Mesendoderm (in vitro differentiated cells): Measurements from ENCODE around the gene NEDD4L.

ENCODE experiments used
- DNase-seq: peaks from one replicate; pipeline ENCODE4 v3.0.0; 2013
- H2AK5ac ChIP-seq: 2 replicates; pipeline ENCODE4 v1.6.1; 2013; ENCODE audit warnings: low read length, inconsistent platforms
- H2BK120ac ChIP-seq: 2 replicates; pipeline ENCODE4 v1.6.1; 2013; ENCODE audit warnings: low read depth, mild to moderate bottlenecking, low read length, moderate library complexity, mixed read lengths
- H2BK15ac ChIP-seq: replicated peaks from 2 replicates; pipeline ENCODE4 v1.6.1; 2013; ENCODE audit warnings: low read depth, mild to moderate bottlenecking, moderate library complexity
- H2BK5ac ChIP-seq: 2 replicates; pipeline ENCODE4 v1.6.1; 2013; ENCODE audit warnings: low read length, inconsistent platforms
- H3K18ac ChIP-seq: 2 replicates; pipeline ENCODE4 v1.6.1; 2013; ENCODE audit warnings: mild to moderate bottlenecking, low read length, mixed read lengths
- H3K23ac ChIP-seq: one replicate; pipeline ENCODE4 v1.6.1; 2013; ENCODE audit warnings: low read length
- H3K27ac ChIP-seq: 2 replicates; pipeline ENCODE4 v1.5.1; 2013; ENCODE audit warnings: low read depth, mild to moderate bottlenecking, inconsistent platforms, low read length, moderate library complexity
- H3K27me3 ChIP-seq: 2 replicates; pipeline ENCODE4 v1.6.1; 2013; ENCODE audit warnings: low read length, control low read depth, mild to moderate bottlenecking, inconsistent platforms; ENCODE audit not compliant: insufficient read depth, poor library complexity
- H3K36me3 ChIP-seq: 2 replicates; pipeline ENCODE4 v1.6.1; 2013; ENCODE audit warnings: low read length, inconsistent platforms; ENCODE audit not compliant: control insufficient read depth, insufficient read depth
- H3K4ac ChIP-seq: one replicate; pipeline ENCODE4 v1.6.1; 2013; ENCODE audit warnings: low read depth, mild to moderate bottlenecking, low read length, moderate library complexity
- H3K4me1 ChIP-seq: 2 replicates; pipeline ENCODE4 v1.6.1; 2013; ENCODE audit warnings: low read depth, low read length, inconsistent platforms; ENCODE audit not compliant: control insufficient read depth
- H3K4me2 ChIP-seq: 2 replicates; pipeline ENCODE4 v1.6.1; 2013; ENCODE audit warnings: low read length
- H3K4me3 ChIP-seq: 2 replicates; pipeline ENCODE4 v1.5.1; 2013; ENCODE audit warnings: mild to moderate bottlenecking, low read length
- H3K56ac ChIP-seq: one replicate; pipeline ENCODE4 v1.6.1; 2013; ENCODE audit warnings: low read length
- H3K79me1 ChIP-seq: 2 replicates; pipeline ENCODE4 v1.6.1; 2013; ENCODE audit warnings: low read length, inconsistent platforms
- H3K79me2 ChIP-seq: 2 replicates; pipeline ENCODE4 v1.6.1; 2013; ENCODE audit warnings: mild to moderate bottlenecking, low read length; ENCODE audit not compliant: control insufficient read depth, insufficient read depth
- H3K9ac ChIP-seq: 2 replicates; pipeline ENCODE4 v1.6.1; 2013; ENCODE audit warnings: low read length, inconsistent platforms
- H4K5ac ChIP-seq: one replicate; pipeline ENCODE4 v1.6.1; 2013; ENCODE audit warnings: low read length
- H4K8ac ChIP-seq: one replicate; pipeline ENCODE4 v1.6.1; 2013; ENCODE audit warnings: low read depth, mild to moderate bottlenecking, control low read depth, low read length, moderate library complexity
- WGBS: extraction: QIAGEN DNeasy Blood & Tissue Kit; methylation state at CpG from one replicate; pipeline ENCODE4 v1.1.7; 2013; ENCODE audit warnings: low lambda C conversion rate, missing lambda C conversion rate; ENCODE audit not compliant: insufficient coverage; ENCODE audit errors: extremely low coverage; 5-methylcytosine and 5-hydroxymethylcytosine counted together

Gene NEDD4L

GRCh38 chr18:58172031-58172430 lies 128.0 kb downstream of the NEDD4L start:
- H3K4me3 ChIP-seq: no peak overlapping the region
- no peak overlapping the region for H3K4me2 ChIP-seq
- H3K79me1 ChIP-seq: peaks cover 1% of the 10 kb centered on the region
- no peak overlapping the region for H3K27ac ChIP-seq
- no peaks in the 10 kb centered on the region for H3K27me3 ChIP-seq
- no peak overlapping the region for H2BK120ac ChIP-seq
- H3K56ac ChIP-seq: no peak overlapping the region
- H3K18ac ChIP-seq: no peak overlapping the region
- no peak overlapping the region for H3K4ac ChIP-seq
- no CpG with 5 or more reads among the region's 6 CpGs for WGBS
- H2AK5ac ChIP-seq: no peak overlapping the region
- no peaks in the 10 kb centered on the region for H3K4me1 ChIP-seq
- H4K5ac ChIP-seq: no peak overlapping the region
- no peak overlapping the region for H3K9ac ChIP-seq
- no peak overlapping the region for H2BK5ac ChIP-seq
- H4K8ac ChIP-seq: no peak overlapping the region
- no peak for DNase-seq
- H3K23ac ChIP-seq: no peak overlapping the region
- peaks cover 2% of the 10 kb centered on the region for H3K79me2 ChIP-seq
- H2BK15ac ChIP-seq: no peak overlapping the region
- H3K36me3 ChIP-seq: no peaks in the 10 kb centered on the region

- no peak overlapping the region for H4K5ac ChIP-seq
- no peak overlapping the region for H2BK5ac ChIP-seq
- no peak overlapping the region for H3K9ac ChIP-seq
- no peak overlapping the region for H3K56ac ChIP-seq
- H3K4me1 ChIP-seq: no peaks in the 10 kb centered on the region
- no peaks in the 10 kb centered on the region for H3K36me3 ChIP-seq
- H2AK5ac ChIP-seq: no peak overlapping the region
- WGBS: no CpG with 5 or more reads among the region's 12 CpGs
- no peak overlapping the region for H3K4me2 ChIP-seq
- no peak overlapping the region for H3K23ac ChIP-seq
- no peaks in the 10 kb centered on the region for H3K27me3 ChIP-seq
- DNase-seq: peak; percentile 39
- H3K18ac ChIP-seq: no peak overlapping the region
- no peak overlapping the region for H3K4me3 ChIP-seq
- H3K79me2 ChIP-seq: peaks cover 4% of the 10 kb centered on the region
- no peak overlapping the region for H2BK15ac ChIP-seq
- H2BK120ac ChIP-seq: no peak overlapping the region
- no peak overlapping the region for H3K4ac ChIP-seq
- peaks cover 1% of the 10 kb centered on the region for H3K79me1 ChIP-seq
- no peak overlapping the region for H4K8ac ChIP-seq
- H3K27ac ChIP-seq: no peak overlapping the region
Measured at GRCh38 chr18:58174285-58174684, 130.3 kb downstream of the NEDD4L start.

- no CpG with 5 or more reads among the region's 10 CpGs for WGBS
- H4K8ac ChIP-seq: no peak overlapping the region
Measured at GRCh38 chr18:58175122-58175785, 131.2 kb downstream of the NEDD4L start.

GRCh38 chr18:58175786-58176176 lies 131.8 kb downstream of the NEDD4L start:
- Histone ChIP-seq H3K18ac (no peak overlapping the region), H4K8ac (no peak overlapping the region), H3K4me3 (no peak overlapping the region), H3K23ac (no peak overlapping the region), H2AK5ac (no peak overlapping the region), H2BK120ac (no peak overlapping the region), H2BK5ac (no peak overlapping the region), H3K27me3 (no peaks in the 10 kb centered on the region), H3K9ac (no peak overlapping the region), H3K4ac (no peak overlapping the region), H3K4me1 (no peaks in the 10 kb centered on the region), H3K79me2 (peaks cover 4% of the 10 kb centered on the region), H2BK15ac (no peak overlapping the region), H4K5ac (no peak overlapping the region), H3K4me2 (no peak overlapping the region), H3K56ac (no peak overlapping the region), H3K36me3 (no peaks in the 10 kb centered on the region), H3K79me1 (peaks cover 4% of the 10 kb centered on the region), H3K27ac (no peak overlapping the region)
- no peak for DNase-seq
- WGBS: no CpG with 5 or more reads among the region's 5 CpGs

More at GRCh38 chr18:58175122-58175785, 131.2 kb downstream of the NEDD4L start:
- Histone ChIP-seq H3K79me2 (peaks cover 4% of the 10 kb centered on the region), H2BK5ac (no peak overlapping the region), H3K56ac (no peak overlapping the region), H2AK5ac (no peak overlapping the region), H3K23ac (no peak overlapping the region), H3K4me2 (no peak overlapping the region), H3K36me3 (no peaks in the 10 kb centered on the region), H3K27me3 (no peaks in the 10 kb centered on the region), H3K9ac (no peak overlapping the region), H3K4me3 (no peak overlapping the region), H4K5ac (no peak overlapping the region), H2BK120ac (no peak overlapping the region), H3K4me1 (no peaks in the 10 kb centered on the region), H3K4ac (no peak overlapping the region), H3K79me1 (peaks cover 4% of the 10 kb centered on the region), H3K27ac (no peak overlapping the region), H3K18ac (no peak overlapping the region), H2BK15ac (no peak overlapping the region)
- DNase-seq: no peak

- Histone ChIP-seq H3K9ac (no peak overlapping the region), H3K18ac (no peak overlapping the region), H3K23ac (no peak overlapping the region), H3K4me1 (no peaks in the 10 kb centered on the region), H3K4ac (no peak overlapping the region), H3K36me3 (no peaks in the 10 kb centered on the region), H2BK15ac (no peak overlapping the region), H3K27ac (no peak overlapping the region), H2BK120ac (no peak overlapping the region), H4K5ac (no peak overlapping the region), H3K56ac (no peak overlapping the region), H3K4me2 (no peak overlapping the region), H2AK5ac (no peak overlapping the region), H3K79me2 (peaks cover 3% of the 10 kb centered on the region), H4K8ac (no peak overlapping the region), H3K27me3 (no peaks in the 10 kb centered on the region), H3K79me1 (peaks cover 6% of the 10 kb centered on the region), H2BK5ac (no peak overlapping the region), H3K4me3 (no peak overlapping the region)
- DNase-seq: no peak
- no CpG with 5 or more reads among the region's 12 CpGs for WGBS
Measured at GRCh38 chr18:58177004-58177717, 133.1 kb downstream of the NEDD4L start.
